Measurements from ENCODE around the gene SNX33.
A peak's percentile ranks its signal among the peaks of the same experiment; 100 is the strongest.
"Not testable (repeated sequence)": the region's sequence is repeated elsewhere in the genome, so short reads cannot be mapped to it uniquely, and the experiment has no call there.

SNX33 gene

GRCh38 chr15:75705854-75706681, 58.4 kb downstream of the SNX33 start:
- Histone ChIP-seq H3K4me1 (ENCODE audit: insufficient read depth, poor library complexity, severe bottlenecking) (peaks cover 10% of the 10 kb centered on the region), H3K36me3 (ENCODE audit: low read depth) (no peaks in the 10 kb centered on the region), H3K27me3 (ENCODE audit: insufficient read depth, poor library complexity, severe bottlenecking) (no peaks in the 10 kb centered on the region), H3K4me3 (ENCODE audit: severe bottlenecking) (no peak overlapping the region), H3K9me3 (ENCODE audit: severe bottlenecking) (no peaks in the 10 kb centered on the region), H3K27ac (ENCODE audit: poor library complexity, severe bottlenecking) (no peak overlapping the region)
- ATAC-seq (ENCODE audit: low read depth) (no peak), DNase-seq (ENCODE audit: low spot score) (no peak)
- no peak for TF ChIP-seq CTCF (IDR thresholded peaks at IDR 0.05; ENCODE audit: poor library complexity, severe bottlenecking)

- H3K27me3 ChIP-seq (ENCODE audit: insufficient read depth, poor library complexity, severe bottlenecking), result no peaks in the 10 kb centered on the region
- no peak for DNase-seq (ENCODE audit: low spot score)
- peaks cover 12% of the 10 kb centered on the region for H3K4me1 ChIP-seq (ENCODE audit: insufficient read depth, poor library complexity, severe bottlenecking)
- H3K36me3 ChIP-seq (ENCODE audit: low read depth), result no peaks in the 10 kb centered on the region
- H3K4me3 ChIP-seq (ENCODE audit: severe bottlenecking), result no peak overlapping the region
- H3K27ac ChIP-seq (ENCODE audit: poor library complexity, severe bottlenecking), result no peak overlapping the region
- no peak for TF ChIP-seq CTCF (IDR thresholded peaks at IDR 0.05; ENCODE audit: poor library complexity, severe bottlenecking)
- no peak for ATAC-seq (ENCODE audit: low read depth)
- no peaks in the 10 kb centered on the region for H3K9me3 ChIP-seq (ENCODE audit: severe bottlenecking)
Measured at GRCh38 chr15:75706682-75706954, 58.9 kb downstream of the SNX33 start.

- not testable (repeated sequence) for ATAC-seq (ENCODE audit: low read depth); H3K4me1 ChIP-seq (ENCODE audit: insufficient read depth, poor library complexity, severe bottlenecking); H3K27ac ChIP-seq (ENCODE audit: poor library complexity, severe bottlenecking); H3K36me3 ChIP-seq (ENCODE audit: low read depth); DNase-seq (ENCODE audit: low spot score); H3K4me3 ChIP-seq (ENCODE audit: severe bottlenecking); H3K27me3 ChIP-seq (ENCODE audit: insufficient read depth, poor library complexity, severe bottlenecking); H3K9me3 ChIP-seq (ENCODE audit: severe bottlenecking)
Measured at GRCh38 chr15:75709458-75709857, 61.7 kb downstream of the SNX33 start.

GRCh38 chr15:75710874-75711273, 63.2 kb downstream of the SNX33 start:
- DNase-seq (ENCODE audit: low spot score); H3K27ac ChIP-seq (ENCODE audit: poor library complexity, severe bottlenecking); H3K27me3 ChIP-seq (ENCODE audit: insufficient read depth, poor library complexity, severe bottlenecking); H3K36me3 ChIP-seq (ENCODE audit: low read depth); H3K9me3 ChIP-seq (ENCODE audit: severe bottlenecking); H3K4me3 ChIP-seq (ENCODE audit: severe bottlenecking); H3K4me1 ChIP-seq (ENCODE audit: insufficient read depth, poor library complexity, severe bottlenecking): not testable (repeated sequence)
- peak; percentile 28; the same call in 1 of the 3 replicates for ATAC-seq (ENCODE audit: low read depth)

- H3K27ac ChIP-seq (ENCODE audit: poor library complexity, severe bottlenecking); H3K4me1 ChIP-seq (ENCODE audit: insufficient read depth, poor library complexity, severe bottlenecking); H3K9me3 ChIP-seq (ENCODE audit: severe bottlenecking); H3K27me3 ChIP-seq (ENCODE audit: insufficient read depth, poor library complexity, severe bottlenecking); H3K4me3 ChIP-seq (ENCODE audit: severe bottlenecking); H3K36me3 ChIP-seq (ENCODE audit: low read depth); DNase-seq (ENCODE audit: low spot score): not testable (repeated sequence)
- peak; percentile 24; the same call in 2 of the 3 replicates for ATAC-seq (ENCODE audit: low read depth)
Measured at GRCh38 chr15:75711495-75711894, 63.8 kb downstream of the SNX33 start.
